GM21786 (cell line): ENCODE data around the gene REEP3.

ENCODE experiments used
- ATAC-seq: cut with Tn5 transposase; IDR thresholded peaks from one replicate; pipeline ENCODE4 v1.9.1; 2021; ENCODE audit not compliant: unreplicated experiment

Gene REEP3

GRCh38 chr10:63505562-63505961 is 15.6 kb upstream of the REEP3 start:
- ATAC-seq, result no peak

DNA sequence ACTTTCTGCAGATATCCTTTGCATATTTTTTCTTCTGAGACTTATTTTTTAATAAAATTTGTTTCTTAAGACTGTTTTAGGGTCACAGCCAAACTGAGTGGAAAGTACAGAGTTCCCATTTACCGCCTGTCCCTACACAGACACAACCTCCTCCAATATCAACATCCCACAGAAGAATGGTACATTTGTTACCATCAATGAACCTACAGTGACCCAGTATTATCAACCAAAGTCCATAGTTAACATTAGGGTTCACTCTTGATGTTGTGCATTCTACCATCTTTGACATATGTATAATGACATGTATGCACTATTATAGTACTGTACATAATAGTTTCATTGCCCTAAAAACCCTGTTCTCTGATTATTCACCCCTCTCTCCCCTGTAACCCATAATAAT is 14.6 kb upstream of the REEP3 start:
- no peak for ATAC-seq

DNA sequence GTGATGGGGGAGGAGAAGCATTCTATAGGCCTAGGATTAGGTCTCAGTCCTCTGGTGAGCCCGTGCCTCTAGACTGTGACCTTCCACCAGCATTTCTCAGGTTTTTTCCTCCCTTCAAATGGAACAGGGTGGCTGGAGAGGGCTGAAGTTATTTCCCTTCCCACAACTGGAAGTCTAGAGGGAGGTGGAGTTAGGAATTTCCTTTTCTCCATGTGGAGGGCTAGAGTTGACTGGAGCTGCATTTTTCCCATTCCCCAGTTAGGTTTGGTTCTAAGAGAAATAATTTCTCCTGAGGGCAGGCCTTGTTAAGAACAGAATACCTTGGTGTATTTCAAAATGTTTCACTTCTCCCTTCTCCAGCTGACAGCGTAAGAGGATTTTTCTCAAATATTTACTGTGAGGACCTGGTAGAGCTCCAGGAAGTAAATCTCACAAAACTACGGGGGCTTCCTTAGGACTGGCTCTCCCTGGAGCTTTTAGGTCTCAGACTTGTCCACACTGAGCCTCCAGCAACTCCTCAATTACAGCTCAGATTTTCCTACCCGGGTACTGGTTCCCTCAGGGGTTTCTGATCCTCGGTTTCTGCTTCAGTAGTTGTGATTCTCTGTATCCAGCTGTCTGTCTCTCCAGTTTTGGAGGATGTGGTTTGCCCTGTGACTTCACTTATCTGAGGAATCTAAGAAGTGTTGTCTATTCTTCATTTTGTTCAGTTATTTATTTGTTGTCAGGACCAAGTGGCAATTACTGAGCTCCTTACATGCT is 6.0 kb upstream of the REEP3 start:
- no peak for ATAC-seq

- no peak for ATAC-seq
These were observed 5.0 kb upstream of the REEP3 start for GRCh38 chr10:63516207-63516606.

DNA sequence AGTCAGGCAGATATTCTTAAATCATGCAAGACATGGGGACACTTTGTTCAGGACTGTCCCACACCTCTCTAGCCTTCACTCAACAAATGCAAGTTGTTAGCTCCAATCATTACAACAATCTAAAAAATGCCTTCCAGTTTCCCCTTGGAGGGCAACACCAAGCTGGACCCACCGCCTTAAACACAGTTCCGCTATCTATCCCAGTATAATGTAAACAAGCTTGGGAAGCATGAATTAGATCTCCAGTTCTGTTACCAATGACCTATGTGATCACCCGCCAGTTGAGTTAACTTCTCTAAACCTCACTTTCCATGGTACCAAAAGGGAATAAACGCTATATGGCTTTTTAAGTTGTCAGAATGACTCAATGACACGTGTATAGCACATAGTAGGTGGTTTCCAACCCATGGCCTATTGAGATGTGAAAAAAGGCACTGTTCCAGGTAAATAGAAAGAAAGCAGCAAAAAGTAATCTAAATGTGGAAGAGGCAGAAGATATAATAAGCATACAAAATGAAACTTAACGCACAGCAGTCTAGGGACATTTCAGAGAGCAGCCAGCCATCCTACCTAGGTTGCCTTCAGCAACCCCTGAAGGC is 2.4 kb upstream of the REEP3 start:
- no peak for ATAC-seq

GRCh38 chr10:63521416-63522276 is 445 bp downstream of the REEP3 start:
- peak; percentile 45 for ATAC-seq

- ATAC-seq, result no peak
These were observed 1.1 kb downstream of the REEP3 start for GRCh38 chr10:63522277-63522687.

GRCh38 chr10:63522995-63523394 is 1.8 kb downstream of the REEP3 start:
- ATAC-seq, result no peak

GRCh38 chr10:63525021-63525420 is 3.8 kb downstream of the REEP3 start:
- no peak for ATAC-seq

- ATAC-seq, result no peak
These were observed 6.2 kb downstream of the REEP3 start for GRCh38 chr10:63527401-63527800.

GRCh38 chr10:63528084-63528744 is 7.0 kb downstream of the REEP3 start:
- no peak for ATAC-seq

DNA sequence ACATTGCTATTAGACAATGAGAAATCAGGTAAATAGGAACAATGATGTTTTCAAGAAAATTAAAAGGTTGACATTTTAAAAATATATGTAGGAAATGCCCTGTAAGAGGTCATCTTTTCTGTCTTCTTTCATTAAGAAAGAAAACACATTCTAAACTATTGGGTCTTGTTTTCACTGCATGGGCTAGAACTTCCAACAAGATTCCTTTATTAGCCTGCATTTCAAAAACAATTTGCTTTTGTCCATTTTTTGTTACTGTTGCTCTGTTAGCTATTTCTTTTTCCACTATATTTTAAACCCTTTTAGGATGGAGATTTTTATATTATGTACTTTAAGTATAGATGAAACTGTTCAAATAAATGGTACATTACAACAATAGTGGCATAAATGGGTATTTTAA is 9.2 kb downstream of the REEP3 start:
- no peak for ATAC-seq

GRCh38 chr10:63534723-63535122 is 13.5 kb downstream of the REEP3 start:
- no peak for ATAC-seq

DNA sequence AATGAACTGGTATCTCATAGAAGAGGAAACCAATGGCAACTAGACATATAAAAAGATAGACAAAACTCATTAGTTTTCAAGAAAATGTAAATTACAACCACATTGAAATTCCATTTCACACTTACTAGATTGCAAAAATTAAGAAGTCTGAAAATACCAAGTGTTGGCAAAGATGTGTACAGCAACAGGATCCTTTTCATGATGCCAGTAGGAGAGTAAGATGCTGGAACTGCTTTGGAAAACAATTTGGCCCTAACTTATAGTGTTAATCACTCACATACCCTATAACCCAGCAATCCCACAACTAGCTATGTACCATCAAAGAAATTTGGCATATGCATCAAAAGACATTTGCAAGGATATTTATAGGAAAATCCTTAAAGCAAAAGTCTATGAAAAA is 15.5 kb downstream of the REEP3 start:
- no peak for ATAC-seq

DNA sequence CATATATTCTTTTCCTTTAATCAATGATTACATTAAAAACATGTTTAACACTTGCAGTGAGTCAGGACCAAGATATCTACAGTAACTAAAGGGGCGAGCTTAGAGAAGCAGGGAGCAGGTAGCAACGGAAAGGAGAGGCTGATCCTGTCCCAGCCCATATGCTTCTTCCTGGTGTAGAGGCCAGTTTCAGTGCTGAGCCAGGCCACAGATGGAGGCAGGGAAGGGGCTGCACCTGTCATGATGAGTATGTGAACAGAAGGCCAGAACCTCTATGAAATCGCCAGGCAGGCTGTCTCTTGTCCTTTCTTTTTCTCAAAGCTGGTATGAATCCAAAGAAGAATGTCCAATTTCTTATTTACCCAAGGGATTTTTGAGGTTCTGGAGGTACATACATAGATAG is 16.3 kb downstream of the REEP3 start:
- ATAC-seq, result no peak

DNA sequence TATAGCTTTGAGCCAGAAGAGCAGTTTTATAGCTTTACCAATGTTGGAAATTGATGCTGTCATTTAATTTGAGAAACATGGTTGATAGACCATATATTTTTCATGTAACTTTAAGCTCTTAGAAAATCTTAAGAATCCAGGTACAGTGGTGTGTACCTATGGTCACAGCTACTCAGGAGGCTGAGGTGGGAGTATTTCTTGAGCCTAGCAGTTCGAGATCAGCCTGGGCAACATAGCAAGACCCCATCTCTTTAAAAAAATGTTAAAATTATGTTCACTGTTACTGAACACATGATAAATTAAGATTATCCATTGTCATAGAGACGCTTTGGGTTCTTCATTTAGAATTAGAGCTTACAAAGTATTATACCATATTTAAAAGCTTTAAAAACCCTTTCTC is 18.2 kb downstream of the REEP3 start:
- no peak for ATAC-seq

DNA sequence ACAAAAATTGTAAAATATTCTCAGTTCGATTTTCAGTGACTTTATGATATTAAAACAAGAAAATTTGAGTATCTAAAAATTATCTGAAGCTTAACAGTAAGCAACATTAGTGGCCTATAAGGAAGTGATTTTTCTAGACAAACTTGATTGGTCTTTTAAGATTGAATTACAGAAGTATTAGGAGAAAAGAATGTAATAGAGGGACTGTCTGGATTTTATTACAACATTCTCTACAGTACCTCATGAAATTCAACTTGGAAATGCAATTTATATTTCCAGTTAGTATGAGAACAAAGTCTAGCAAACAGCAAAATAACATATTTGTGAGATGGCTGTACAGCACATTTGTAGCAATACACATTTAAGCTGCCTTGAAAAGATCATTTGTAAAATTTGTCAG is 18.8 kb downstream of the REEP3 start:
- no peak for ATAC-seq

GRCh38 chr10:63542835-63543575 is 21.8 kb downstream of the REEP3 start:
- ATAC-seq, result no peak

- ATAC-seq, result no peak
These were observed 22.4 kb downstream of the REEP3 start for GRCh38 chr10:63543576-63543962.

DNA sequence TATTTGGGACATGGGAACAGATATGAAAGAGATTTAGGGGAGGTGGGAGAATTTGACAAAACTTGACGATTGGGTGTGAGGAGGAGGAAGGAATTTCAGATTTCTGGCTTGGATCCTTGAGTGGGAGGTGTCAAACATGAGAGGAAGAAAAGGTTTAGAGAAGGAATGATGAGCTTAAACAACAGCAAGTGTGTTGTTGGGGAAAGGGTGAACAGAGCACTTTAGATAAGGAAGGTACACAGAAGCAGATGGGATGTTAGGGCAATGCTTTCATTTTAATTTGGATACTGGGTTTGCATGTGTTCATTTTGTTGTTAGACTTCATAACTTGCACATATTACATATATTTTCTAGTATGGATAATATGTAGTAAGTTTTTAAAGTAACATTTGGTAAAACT is 23.2 kb downstream of the REEP3 start:
- no peak for ATAC-seq
